ENCODE results near the gene SORCS2. TPM values are rescaled to one million over a fixed set of nuclear protein-coding genes. Genes with fewer than 3 reads are reported as not detected.

The SORCS2 gene
- total RNA-seq, 1 donor from 2014 or later = 9.6 TPM

DNA sequence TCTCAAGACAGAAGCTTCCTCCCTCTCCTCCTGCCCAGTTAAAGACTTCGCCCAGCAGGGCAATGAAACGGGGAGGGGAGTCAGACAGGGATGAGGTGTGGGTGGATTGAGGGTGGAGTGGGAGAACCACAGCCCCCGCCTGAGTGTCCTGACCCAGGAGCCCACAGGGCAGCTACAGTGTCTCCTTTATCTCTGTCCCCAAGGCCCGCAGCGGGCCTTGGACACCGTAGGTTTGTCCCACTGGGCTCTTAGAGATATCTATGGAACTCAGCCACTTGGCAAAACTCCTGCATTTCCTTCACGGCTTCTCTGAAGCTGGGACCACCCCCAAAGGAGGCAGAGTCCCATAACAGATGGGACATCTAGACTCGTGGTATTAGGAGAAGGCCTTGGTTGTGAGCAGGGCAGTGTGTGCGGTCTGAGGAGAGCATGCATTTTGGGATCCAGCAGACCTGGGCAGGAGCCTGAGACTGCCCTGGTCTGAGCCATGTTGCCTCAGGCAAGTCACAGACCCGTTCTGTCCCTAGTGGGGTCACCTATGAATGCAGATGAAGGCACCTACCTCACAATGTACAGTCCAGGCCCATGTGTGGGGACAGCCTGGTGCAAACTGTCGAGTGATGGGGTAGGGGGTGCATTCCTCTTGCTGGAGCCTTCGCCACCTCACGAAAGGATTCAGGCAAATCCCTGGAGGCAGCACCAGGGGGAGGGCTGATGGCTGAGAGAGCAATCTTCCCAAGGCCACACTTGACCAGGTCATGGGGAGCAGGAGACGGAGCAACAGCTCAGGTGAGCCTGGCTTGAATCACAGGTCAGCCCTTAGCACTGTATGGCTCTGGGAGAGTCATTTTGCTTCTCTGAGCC, 468.1 kb downstream of the SORCS2 start:
- no peak for DNase-seq (ENCODE audit: low spot score)

- no peak for DNase-seq (ENCODE audit: low spot score)
These were observed 468.9 kb downstream of the SORCS2 start for GRCh38 chr4:7661066-7661748.

DNA sequence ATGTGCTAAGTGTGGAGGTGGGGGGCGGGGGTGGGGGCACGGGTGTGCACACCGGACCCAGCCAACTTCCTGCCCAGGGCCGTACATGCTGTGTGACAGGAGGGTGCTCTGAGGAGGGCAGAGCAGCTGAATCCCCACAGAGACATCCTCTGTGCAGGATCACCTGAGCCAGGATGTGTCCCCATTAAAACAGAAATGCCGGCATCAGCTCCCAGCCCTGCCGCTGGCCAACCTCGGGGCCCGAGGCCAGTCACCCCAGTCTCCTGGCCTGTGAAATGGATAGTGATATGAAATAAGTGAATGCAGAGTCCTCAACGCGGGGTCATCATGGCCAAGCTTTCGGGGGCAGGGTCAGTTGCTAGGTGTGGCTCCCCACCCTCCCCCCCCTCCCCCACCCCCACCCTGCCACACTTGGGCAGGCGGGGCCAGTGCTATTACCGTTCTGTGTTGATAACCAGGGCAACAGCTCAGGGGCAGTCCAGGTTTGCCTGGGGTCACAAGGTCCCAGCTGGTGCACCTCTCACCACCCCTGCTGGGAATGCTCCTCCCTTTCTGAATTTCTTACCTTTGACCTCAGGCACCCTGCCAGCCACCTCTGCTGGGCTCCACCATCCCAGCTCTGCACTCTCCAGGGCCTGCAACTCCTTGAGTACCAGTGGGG, 469.6 kb downstream of the SORCS2 start:
- DNase-seq (ENCODE audit: low spot score) = no peak

DNA sequence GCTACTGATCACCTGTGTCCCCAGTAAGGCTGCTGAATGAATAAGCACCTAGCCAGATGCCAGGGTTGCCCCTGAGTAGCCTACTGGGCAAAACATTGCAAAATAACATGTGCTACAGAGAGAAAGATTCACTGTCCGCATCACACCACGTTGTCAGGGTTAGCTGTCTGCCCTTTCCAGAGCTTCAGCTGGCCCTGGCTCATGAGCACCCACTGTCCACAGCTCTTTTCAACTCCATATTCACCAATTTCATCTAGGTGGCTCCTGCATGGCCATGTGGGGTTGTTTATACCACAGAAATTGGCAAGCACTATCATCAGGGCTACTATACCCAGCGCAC, 470.1 kb downstream of the SORCS2 start:
- no peak for DNase-seq (ENCODE audit: low spot score)

GRCh38 chr4:7663075-7663541, 470.8 kb downstream of the SORCS2 start:
- no peak for DNase-seq (ENCODE audit: low spot score)

- DNase-seq (ENCODE audit: low spot score) = no peak
These were observed 471.8 kb downstream of the SORCS2 start for GRCh38 chr4:7664106-7664505.

DNA sequence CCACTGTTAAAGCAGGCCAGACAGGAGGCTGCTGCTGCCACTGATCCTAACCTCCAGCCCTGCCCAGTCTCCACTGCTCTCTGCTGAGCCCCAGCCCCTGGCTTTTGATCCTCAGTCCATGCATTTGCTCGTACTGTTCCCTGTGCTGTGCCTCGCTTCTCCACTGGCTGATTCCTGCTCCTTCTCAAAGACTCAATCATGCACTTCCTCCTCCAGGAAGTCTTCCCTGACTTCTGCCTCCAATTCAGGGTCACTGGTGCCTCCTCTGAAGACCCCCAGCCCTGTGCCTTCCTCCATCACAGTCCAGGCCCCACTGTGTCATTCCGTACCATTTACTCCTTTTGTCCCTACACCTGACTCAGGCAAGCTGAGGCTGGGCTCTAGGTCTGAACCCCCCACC, 473.0 kb downstream of the SORCS2 start:
- DNase-seq (ENCODE audit: low spot score) = no peak

DNA sequence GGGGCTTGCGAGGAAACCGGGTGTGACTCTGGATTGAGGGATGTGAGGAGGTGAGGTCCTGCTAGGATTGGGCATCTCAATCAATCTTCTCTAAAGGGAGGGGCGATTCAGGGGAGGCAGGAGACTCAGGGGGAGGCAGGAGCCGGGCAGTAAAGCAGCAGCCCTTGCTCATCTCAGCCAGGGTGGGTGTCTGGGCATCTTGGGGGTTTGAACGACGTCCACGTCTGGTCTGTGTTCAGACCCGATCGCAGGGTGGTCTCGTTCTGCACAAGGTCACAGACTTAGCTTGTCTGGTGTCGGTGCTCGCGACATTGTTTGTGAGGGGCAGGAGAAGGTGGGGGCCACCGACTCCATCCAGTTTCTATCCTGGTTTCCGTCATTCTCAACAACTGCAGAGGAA, 473.7 kb downstream of the SORCS2 start:
- DNase-seq (ENCODE audit: low spot score) = no peak

- no peak for DNase-seq (ENCODE audit: low spot score)
These were observed 474.4 kb downstream of the SORCS2 start for GRCh38 chr4:7666744-7667143.

DNA sequence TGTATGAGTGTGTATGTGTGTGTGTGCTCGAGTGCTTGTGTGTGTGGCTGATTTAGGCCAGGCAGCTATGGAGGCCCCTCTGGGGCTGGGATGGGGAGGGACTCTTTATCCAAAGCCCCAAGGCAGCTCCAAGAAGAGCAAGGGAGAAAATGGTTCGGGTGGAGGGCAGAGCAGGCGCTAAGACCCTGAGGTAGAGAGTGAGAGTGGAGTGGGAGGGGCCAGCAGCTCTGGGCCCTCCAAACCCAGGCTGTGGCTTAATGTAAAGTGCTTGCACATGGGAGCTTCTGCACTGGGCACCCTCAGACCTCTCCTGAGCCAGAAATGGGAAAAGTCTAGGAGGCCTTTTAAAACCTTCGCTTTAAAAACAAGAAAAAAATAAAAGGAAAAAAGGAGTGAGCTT, 475.9 kb downstream of the SORCS2 start:
- no peak for DNase-seq (ENCODE audit: low spot score)

DNA sequence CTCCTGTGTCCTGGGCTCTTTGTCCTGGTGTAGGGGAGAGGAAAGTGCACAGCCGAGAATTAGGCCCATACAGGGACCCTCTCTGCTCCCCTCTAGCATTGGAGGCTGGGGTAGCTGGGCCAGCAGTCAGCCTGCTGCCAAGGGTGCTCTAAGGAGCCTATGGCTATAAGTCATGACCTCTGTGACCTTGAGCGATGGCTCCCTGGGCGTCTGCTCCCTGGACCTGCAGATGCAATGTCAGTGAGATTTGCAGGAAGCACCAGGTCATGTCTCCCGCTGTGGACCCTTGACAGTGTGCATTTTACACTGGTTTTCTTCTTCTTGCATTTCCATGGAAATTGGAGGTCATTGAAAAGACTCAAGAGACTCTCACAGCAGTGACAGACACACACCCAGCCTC, 476.5 kb downstream of the SORCS2 start:
- no peak for DNase-seq (ENCODE audit: low spot score)

DNA sequence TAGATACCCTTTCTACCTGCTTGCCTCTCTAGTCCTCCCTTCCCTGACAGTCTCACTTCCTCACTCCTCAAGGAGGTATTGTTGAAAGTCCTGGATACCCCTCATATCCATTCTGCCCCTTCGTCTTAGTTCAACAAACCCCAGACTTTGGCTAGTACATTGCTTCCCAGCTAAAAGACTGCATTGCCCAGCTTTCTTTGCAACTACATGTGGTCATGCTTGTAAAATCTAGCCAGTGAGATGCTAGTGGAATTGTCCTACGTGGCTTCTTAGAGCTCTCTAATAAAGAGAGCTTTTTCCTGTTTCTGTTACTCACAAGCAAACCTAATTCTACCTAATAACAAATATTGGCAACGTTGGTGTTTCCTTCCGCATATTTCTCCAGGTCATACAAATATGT, 480.3 kb downstream of the SORCS2 start:
- DNase-seq (ENCODE audit: low spot score) = no peak

DNA sequence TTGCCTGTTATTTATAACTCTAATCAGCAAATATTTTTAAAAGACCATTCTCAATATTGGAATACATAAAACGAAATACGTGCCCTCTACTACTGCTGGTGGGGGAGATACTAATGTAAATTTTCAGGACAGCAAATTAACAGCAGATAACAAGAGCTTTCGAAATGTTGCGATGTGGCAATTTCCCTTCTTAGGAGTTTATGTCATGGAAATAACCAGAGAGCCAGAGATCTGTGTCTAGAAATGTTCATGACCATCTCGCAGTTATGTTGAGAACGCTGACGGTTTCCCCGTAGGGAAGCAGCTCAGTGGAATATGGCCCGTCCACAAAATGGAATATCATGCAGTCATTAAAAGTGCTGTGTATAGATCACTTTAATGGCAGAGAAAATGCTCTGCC, 480.8 kb downstream of the SORCS2 start:
- DNase-seq (ENCODE audit: low spot score) = no peak

DNA sequence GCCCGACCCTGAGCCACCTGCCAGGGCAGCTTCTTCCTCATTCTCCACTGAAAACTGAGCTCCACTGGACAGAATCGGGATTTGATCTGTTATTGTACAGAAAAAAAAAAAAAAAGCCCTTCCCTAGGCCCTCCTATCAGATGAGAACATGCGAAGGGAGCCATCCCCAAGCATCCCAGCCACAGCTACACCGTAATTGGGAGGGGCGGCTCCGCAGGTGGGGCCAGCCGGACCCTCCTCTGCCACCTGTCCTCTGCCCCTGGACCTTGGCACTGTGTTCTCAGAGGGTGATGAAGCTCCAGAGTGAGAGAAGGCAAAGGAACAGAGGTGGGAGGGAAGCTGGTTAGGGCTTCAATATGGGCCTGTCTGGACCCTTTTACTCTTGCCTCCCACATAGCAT, 482.4 kb downstream of the SORCS2 start:
- DNase-seq (ENCODE audit: low spot score) = no peak

DNA sequence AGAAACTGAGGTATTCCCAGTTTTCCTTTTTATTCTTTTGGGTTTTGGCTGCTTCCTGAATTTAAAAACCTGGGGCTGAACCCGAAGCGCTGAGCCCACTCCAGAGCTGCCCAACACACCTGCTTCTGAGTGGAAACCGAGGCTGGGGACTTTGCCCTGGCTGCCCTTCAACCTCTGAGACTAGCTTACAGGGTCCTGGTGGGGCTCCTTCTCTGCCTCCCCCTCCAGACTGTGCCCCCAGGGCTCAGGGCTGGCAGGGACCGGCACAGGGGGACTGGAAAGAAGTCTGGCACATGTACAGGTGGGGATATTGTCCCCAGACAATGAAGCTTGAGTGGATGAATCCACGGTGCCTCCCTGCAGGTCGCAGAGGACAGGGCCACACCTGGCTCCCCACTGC, 482.8 kb downstream of the SORCS2 start:
- no peak for DNase-seq (ENCODE audit: low spot score)

GRCh38 chr4:7675612-7676320, 483.4 kb downstream of the SORCS2 start:
- DNase-seq (ENCODE audit: low spot score) = no peak

DNA sequence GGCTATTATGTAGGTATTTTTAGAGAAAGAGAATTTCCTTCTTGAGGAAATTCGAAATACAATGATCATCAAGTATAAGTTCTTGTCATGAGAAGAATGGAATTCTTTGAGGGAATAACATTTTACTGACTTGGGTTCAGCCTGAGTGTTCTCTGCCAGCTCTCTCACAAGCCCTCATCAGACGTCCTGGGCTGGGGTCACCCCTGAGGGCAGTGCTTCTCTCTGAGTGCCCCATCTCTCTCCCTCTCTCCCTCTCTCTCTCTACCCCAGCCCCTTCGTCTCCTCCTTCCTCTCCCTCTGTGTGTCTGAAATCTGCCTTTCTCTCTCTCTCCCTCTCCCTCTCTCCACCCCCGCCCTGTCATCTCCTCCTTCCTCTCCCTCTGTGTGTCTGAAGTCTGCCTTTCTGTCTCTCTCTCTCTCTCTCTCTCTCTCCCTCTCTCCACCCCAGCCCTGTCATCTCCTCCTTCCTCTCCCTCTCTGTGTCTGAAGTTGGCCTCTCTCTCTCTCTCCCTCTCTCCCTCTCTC, 484.1 kb downstream of the SORCS2 start:
- DNase-seq (ENCODE audit: low spot score) = peak; percentile 66

DNA sequence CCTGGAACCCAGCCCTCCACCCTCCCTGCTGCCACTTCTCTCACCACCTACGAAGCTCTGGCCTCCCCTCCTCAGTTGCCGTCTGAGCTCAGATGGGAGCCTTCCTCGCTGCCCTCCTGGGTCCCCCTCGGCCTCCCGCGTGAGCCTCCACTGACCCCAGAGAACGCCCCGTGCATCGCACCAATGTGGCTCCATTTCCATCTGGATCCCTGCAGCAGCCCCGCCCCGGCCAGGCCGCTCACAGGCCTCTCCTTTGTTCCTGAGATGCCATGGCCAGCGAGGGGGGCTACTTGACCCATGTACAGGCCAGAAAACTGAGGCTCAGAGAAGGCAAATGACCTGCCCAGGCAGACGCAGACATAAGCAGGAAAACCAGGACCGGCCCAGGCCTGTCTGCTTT, 484.7 kb downstream of the SORCS2 start:
- DNase-seq (ENCODE audit: low spot score) = no peak

DNA sequence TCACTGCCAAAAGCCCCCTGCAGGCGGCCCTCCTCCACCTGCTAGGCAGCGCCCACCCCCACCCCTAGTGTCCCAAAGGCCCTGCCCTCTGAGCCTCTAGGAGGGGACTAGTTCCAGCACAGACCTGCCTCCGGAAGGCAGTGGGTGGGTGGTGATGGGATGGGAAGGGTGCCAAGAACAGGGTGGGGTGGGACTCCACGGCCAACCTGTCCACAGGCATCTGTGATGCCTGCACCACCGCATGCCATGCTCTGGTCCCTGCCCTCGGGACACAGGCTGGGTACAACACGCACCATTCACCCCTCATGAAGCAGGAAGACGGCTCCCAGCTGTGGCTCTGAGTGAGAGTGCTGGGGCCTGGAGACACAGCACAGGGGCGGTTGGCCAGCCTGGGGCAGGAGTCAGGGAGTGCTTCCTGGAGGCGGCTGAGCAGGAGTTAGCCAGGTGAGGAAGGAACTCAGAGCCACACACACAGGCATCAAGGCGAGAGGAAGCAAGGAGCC, 485.5 kb downstream of the SORCS2 start:
- no peak for DNase-seq (ENCODE audit: low spot score)

- DNase-seq (ENCODE audit: low spot score) = no peak
These were observed 486.0 kb downstream of the SORCS2 start for GRCh38 chr4:7678318-7678852.

DNA sequence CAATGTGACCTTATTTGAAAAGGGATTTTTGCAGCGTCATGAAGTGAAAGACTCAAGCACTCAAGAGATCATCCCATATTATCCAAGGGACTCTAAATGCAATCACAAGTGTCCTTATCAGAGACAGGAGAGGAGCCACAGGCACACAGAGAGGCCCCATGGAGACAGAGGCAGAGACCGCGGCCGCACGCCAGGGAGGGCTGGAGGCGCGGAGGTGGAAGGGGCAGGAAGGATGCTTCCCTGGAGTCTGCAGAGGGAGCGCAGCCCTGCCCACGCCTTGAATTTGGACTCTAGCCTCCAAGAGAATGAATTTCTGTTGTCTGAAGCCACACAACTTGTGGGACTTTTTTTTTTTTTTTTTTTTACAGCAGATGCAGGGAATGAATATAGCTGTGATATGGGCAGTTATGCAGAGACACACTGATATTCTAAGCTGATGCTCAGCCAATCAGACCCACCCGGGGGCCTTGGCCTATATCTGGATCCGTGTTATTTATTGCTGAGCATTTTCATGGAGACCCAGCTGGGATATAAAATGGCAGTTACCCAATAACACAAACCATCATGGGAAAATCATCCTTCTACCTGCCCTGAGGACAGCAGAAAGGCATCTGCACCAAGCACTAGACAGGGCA, 487.2 kb downstream of the SORCS2 start:
- DNase-seq (ENCODE audit: low spot score) = no peak

Measured in umbilical cord (tissue), 2 donors.